ENCODE data around the gene SRI.

- TF ChIP-seq CTCF (conservative IDR thresholded peaks at IDR 0.05) (no peak), EZH2 (IDR thresholded peaks at IDR 0.05; ENCODE audit: low read depth) (no peak)
Observed at GRCh38 chr7:88176190-88176589, 43.6 kb downstream of the SRI start.

Data from PC-9 (cell line).